ENCODE results near the gene MCM6.
"Not testable (repeated sequence)": the region's sequence is repeated elsewhere in the genome, so short reads cannot be mapped to it uniquely, and the experiment has no call there.

The MCM6 gene

GRCh38 chr2:135825131-135825530 lies 51.1 kb downstream of the MCM6 start:
- H3K4me1 Mint-ChIP-seq: peaks cover 3 to 10% of the 10 kb centered on the region in 2 donors
- no peak overlapping the region for H3K4me3 Mint-ChIP-seq
- peaks cover 7 to 12% of the 10 kb centered on the region in 2 donors for H3K9me3 Mint-ChIP-seq
- DNase-seq (no peak), ATAC-seq (replicated peaks) (no peak)
- peaks cover 11 to 20% of the 10 kb centered on the region in 2 donors for H3K36me3 Mint-ChIP-seq
- H3K27me3 Mint-ChIP-seq: peaks cover 0 to 4% of the 10 kb centered on the region in 2 donors
- H3K27ac Mint-ChIP-seq: no peak overlapping the region

- no peak for DNase-seq
- peaks cover 11 to 17% of the 10 kb centered on the region in 2 donors for H3K36me3 Mint-ChIP-seq
- ATAC-seq (replicated peaks): no peak
- peaks cover 0 to 5% of the 10 kb centered on the region in 2 donors for H3K27me3 Mint-ChIP-seq
- no peak overlapping the region for H3K27ac Mint-ChIP-seq
- peaks cover 6 to 16% of the 10 kb centered on the region in 2 donors for H3K4me1 Mint-ChIP-seq
- no peak overlapping the region for H3K4me3 Mint-ChIP-seq
- H3K9me3 Mint-ChIP-seq: peaks cover 7 to 12% of the 10 kb centered on the region in 2 donors
These were observed 53.4 kb downstream of the MCM6 start for GRCh38 chr2:135822855-135823254.

- no peak overlapping the region for H3K4me3 Mint-ChIP-seq
- H3K4me1 Mint-ChIP-seq: peaks cover 6 to 16% of the 10 kb centered on the region in 2 donors
- H3K9me3 Mint-ChIP-seq: peaks cover 7 to 12% of the 10 kb centered on the region in 2 donors
- no peak overlapping the region for H3K27ac Mint-ChIP-seq
- H3K27me3 Mint-ChIP-seq: peaks cover 0 to 5% of the 10 kb centered on the region in 2 donors
- H3K36me3 Mint-ChIP-seq: peaks cover 11 to 17% of the 10 kb centered on the region in 2 donors
- DNase-seq (no peak), ATAC-seq (replicated peaks) (no peak)
These were observed 55.1 kb downstream of the MCM6 start for GRCh38 chr2:135821190-135821589.

GRCh38 chr2:135820003-135820618 lies 56.1 kb downstream of the MCM6 start:
- Mint-ChIP-seq H3K9me3 (peaks cover 7 to 12% of the 10 kb centered on the region in 2 donors), H3K27me3 (peaks cover 0 to 5% of the 10 kb centered on the region in 2 donors), H3K4me1 (peaks cover 6 to 16% of the 10 kb centered on the region in 2 donors), H3K36me3 (peaks cover 11 to 17% of the 10 kb centered on the region in 2 donors), H3K27ac (no peak overlapping the region), H3K4me3 (peak overlapping the region in 1 of 2 donors; percentile 1)
- ATAC-seq (replicated peaks) (peak; percentile 82 to 86), DNase-seq (peak; percentile 19)

GRCh38 chr2:135818937-135819610 lies 57.2 kb downstream of the MCM6 start:
- peaks cover 9 to 12% of the 10 kb centered on the region in 2 donors for H3K9me3 Mint-ChIP-seq
- DNase-seq (no peak), ATAC-seq (replicated peaks) (no peak)
- no peak overlapping the region for H3K27ac Mint-ChIP-seq
- H3K4me3 Mint-ChIP-seq: no peak overlapping the region
- H3K4me1 Mint-ChIP-seq: peaks cover 6 to 16% of the 10 kb centered on the region in 2 donors
- peaks cover 11 to 17% of the 10 kb centered on the region in 2 donors for H3K36me3 Mint-ChIP-seq
- peaks cover 0 to 5% of the 10 kb centered on the region in 2 donors for H3K27me3 Mint-ChIP-seq

- DNase-seq: no peak
- peaks cover 0 to 5% of the 10 kb centered on the region in 2 donors for H3K27me3 Mint-ChIP-seq
- ATAC-seq (replicated peaks): no peak
- no peak overlapping the region for H3K27ac Mint-ChIP-seq
- peaks cover 6 to 16% of the 10 kb centered on the region in 2 donors for H3K4me1 Mint-ChIP-seq
- peaks cover 7% of the 10 kb centered on the region in 2 donors for H3K9me3 Mint-ChIP-seq
- H3K4me3 Mint-ChIP-seq: no peak overlapping the region
- peaks cover 6 to 12% of the 10 kb centered on the region in 2 donors for H3K36me3 Mint-ChIP-seq
These were observed 58.3 kb downstream of the MCM6 start for GRCh38 chr2:135817951-135818350.

- H3K36me3 Mint-ChIP-seq: peaks cover 4 to 8% of the 10 kb centered on the region in 2 donors
- no peak for DNase-seq
- H3K4me3 Mint-ChIP-seq: no peak overlapping the region
- no peak overlapping the region for H3K27ac Mint-ChIP-seq
- H3K9me3 Mint-ChIP-seq: peaks cover 3 to 7% of the 10 kb centered on the region in 2 donors
- no peak for ATAC-seq (replicated peaks)
- peaks cover 0 to 5% of the 10 kb centered on the region in 2 donors for H3K27me3 Mint-ChIP-seq
- H3K4me1 Mint-ChIP-seq: peaks cover 6 to 16% of the 10 kb centered on the region in 2 donors
These were observed 58.8 kb downstream of the MCM6 start for GRCh38 chr2:135817466-135817865.

- peak; percentile 49 to 50 for ATAC-seq (replicated peaks)
- Mint-ChIP-seq H3K4me1 (peaks cover 4 to 8% of the 10 kb centered on the region in 2 donors), H3K27ac (no peak overlapping the region), H3K4me3 (no peak overlapping the region), H3K27me3 (peaks cover 0 to 2% of the 10 kb centered on the region in 2 donors), H3K9me3 (peaks cover 0 to 8% of the 10 kb centered on the region in 2 donors), H3K36me3 (no peaks in the 10 kb centered on the region)
- no peak for DNase-seq
These were observed 61.0 kb downstream of the MCM6 start for GRCh38 chr2:135815269-135815668.

GRCh38 chr2:135812907-135813511 lies 63.2 kb downstream of the MCM6 start:
- no peaks in the 10 kb centered on the region for H3K27me3 Mint-ChIP-seq
- H3K4me3 Mint-ChIP-seq: no peak overlapping the region

GRCh38 chr2:135807874-135808273 lies 68.4 kb downstream of the MCM6 start:
- H3K4me1 Mint-ChIP-seq; H3K36me3 Mint-ChIP-seq; DNase-seq; H3K4me3 Mint-ChIP-seq; H3K27me3 Mint-ChIP-seq; ATAC-seq (replicated peaks); H3K9me3 Mint-ChIP-seq; H3K27ac Mint-ChIP-seq: not testable (repeated sequence)

More at GRCh38 chr2:135812907-135813511, 63.2 kb downstream of the MCM6 start:
- H3K27ac Mint-ChIP-seq: no peak overlapping the region
- peaks cover 0 to 3% of the 10 kb centered on the region in 2 donors for H3K36me3 Mint-ChIP-seq
- no peaks in the 10 kb centered on the region for H3K4me1 Mint-ChIP-seq
- H3K9me3 Mint-ChIP-seq: peaks cover 0 to 8% of the 10 kb centered on the region in 2 donors
- DNase-seq (no peak), ATAC-seq (replicated peaks) (no peak)

- H3K36me3 Mint-ChIP-seq: peaks cover 4 to 13% of the 10 kb centered on the region in 2 donors
- no peak for DNase-seq
These were observed 73.0 kb downstream of the MCM6 start for GRCh38 chr2:135803278-135803677.

GRCh38 chr2:135802350-135802749 lies 73.9 kb downstream of the MCM6 start:
- Mint-ChIP-seq H3K9me3 (peaks cover 5 to 7% of the 10 kb centered on the region in 2 donors), H3K36me3 (peaks cover 4 to 13% of the 10 kb centered on the region in 2 donors), H3K27ac (no peak overlapping the region), H3K27me3 (no peaks in the 10 kb centered on the region), H3K4me1 (peaks cover 5 to 7% of the 10 kb centered on the region in 2 donors), H3K4me3 (no peak overlapping the region)
- ATAC-seq (replicated peaks) (no peak), DNase-seq (no peak)

More at GRCh38 chr2:135803278-135803677, 73.0 kb downstream of the MCM6 start:
- H3K27ac Mint-ChIP-seq: no peak overlapping the region
- peaks cover 4 to 5% of the 10 kb centered on the region in 2 donors for H3K4me1 Mint-ChIP-seq
- no peaks in the 10 kb centered on the region for H3K27me3 Mint-ChIP-seq
- peaks cover 5 to 7% of the 10 kb centered on the region in 2 donors for H3K9me3 Mint-ChIP-seq
- no peak for ATAC-seq (replicated peaks)
- H3K4me3 Mint-ChIP-seq: no peak overlapping the region

GRCh38 chr2:135800513-135801460 lies 75.5 kb downstream of the MCM6 start:
- DNase-seq (no peak), ATAC-seq (replicated peaks) (peak; percentile 70 to 74)
- H3K9me3 Mint-ChIP-seq: peaks cover 5 to 7% of the 10 kb centered on the region in 2 donors
- H3K27me3 Mint-ChIP-seq: no peaks in the 10 kb centered on the region
- peaks cover 6 to 7% of the 10 kb centered on the region in 2 donors for H3K4me1 Mint-ChIP-seq
- H3K4me3 Mint-ChIP-seq: no peak overlapping the region
- peaks cover 4 to 13% of the 10 kb centered on the region in 2 donors for H3K36me3 Mint-ChIP-seq
- H3K27ac Mint-ChIP-seq: no peak overlapping the region

Measured in stimulated activated naive B cell treated with anti-CD40 and anti-IgM and Interleukin-4, amounts not matched to agents 10 μg/mL and 1 μg/mL and 100 μg/mL, for 72 hours (primary cell).